ENCODE measurements around the gene UBE2O. TPM values are rescaled to one million over a fixed set of nuclear protein-coding genes. Genes with fewer than 3 reads are reported as not detected.

The UBE2O gene
- total and polyA plus RNA-seq, 4 donors = 3.3 to 71.5 (median 9.2) TPM

DNA sequence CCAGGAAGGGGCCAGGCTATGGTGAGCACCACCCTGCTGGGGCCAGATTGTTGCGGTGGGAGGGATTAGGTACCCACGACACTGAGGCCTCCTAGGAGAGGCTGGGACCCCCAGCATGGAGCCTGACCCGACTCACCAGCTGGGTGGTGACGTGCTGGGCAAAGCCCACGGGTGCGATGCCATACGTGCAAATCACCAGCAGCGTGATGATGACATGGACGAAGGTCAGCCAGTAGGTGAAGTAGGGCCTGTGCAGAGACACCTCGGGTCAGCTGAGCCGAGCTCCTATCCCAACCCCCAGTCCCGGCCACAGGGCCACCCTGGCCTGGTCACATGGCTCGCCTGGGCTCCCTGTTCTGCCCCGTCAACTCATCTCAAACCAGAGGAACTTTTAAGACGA, 21.9 kb upstream of the UBE2O start:
- TF ChIP-seq FOXA1 (IDR thresholded peaks at IDR 0.05) (no peak), RAD21 (IDR thresholded peaks at IDR 0.05) (no peak), NR2F2 (IDR thresholded peaks at IDR 0.05) (no peak), HNF4G (IDR thresholded peaks at IDR 0.05) (no peak), CTCF (IDR thresholded peaks at IDR 0.05; ENCODE audit: low read depth, low read length, missing input control) (no peak), SP1 (IDR thresholded peaks at IDR 0.05) (no peak), GABPA (IDR thresholded peaks at IDR 0.05 in 1 of 2, conservative IDR thresholded peaks at IDR 0.05 in 1 of 2) (no peak), TAF1 (conservative IDR thresholded peaks at IDR 0.05) (no peak), MAX (IDR thresholded peaks at IDR 0.05) (no peak), EGR1 (IDR thresholded peaks at IDR 0.05; ENCODE audit: low read depth in 2 of 2) (no peak), RXRA (IDR thresholded peaks at IDR 0.05) (no peak), YY1 (IDR thresholded peaks at IDR 0.05) (no peak), FOXA2 (IDR thresholded peaks at IDR 0.05) (no peak), HNF4A (conservative IDR thresholded peaks at IDR 0.05) (no peak), ZBTB33 (IDR thresholded peaks at IDR 0.05) (no peak)
- TF ChIP-seq, protein P1, sequence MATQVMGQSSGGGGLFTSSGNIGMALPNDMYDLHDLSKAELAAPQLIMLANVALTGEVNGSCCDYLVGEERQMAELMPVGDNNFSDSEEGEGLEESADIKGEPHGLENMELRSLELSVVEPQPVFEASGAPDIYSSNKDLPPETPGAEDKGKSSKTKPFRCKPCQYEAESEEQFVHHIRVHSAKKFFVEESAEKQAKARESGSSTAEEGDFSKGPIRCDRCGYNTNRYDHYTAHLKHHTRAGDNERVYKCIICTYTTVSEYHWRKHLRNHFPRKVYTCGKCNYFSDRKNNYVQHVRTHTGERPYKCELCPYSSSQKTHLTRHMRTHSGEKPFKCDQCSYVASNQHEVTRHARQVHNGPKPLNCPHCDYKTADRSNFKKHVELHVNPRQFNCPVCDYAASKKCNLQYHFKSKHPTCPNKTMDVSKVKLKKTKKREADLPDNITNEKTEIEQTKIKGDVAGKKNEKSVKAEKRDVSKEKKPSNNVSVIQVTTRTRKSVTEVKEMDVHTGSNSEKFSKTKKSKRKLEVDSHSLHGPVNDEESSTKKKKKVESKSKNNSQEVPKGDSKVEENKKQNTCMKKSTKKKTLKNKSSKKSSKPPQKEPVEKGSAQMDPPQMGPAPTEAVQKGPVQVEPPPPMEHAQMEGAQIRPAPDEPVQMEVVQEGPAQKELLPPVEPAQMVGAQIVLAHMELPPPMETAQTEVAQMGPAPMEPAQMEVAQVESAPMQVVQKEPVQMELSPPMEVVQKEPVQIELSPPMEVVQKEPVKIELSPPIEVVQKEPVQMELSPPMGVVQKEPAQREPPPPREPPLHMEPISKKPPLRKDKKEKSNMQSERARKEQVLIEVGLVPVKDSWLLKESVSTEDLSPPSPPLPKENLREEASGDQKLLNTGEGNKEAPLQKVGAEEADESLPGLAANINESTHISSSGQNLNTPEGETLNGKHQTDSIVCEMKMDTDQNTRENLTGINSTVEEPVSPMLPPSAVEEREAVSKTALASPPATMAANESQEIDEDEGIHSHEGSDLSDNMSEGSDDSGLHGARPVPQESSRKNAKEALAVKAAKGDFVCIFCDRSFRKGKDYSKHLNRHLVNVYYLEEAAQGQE (IDR thresholded peaks at IDR 0.05) = no peak
- H3K36me3 ChIP-seq (ENCODE audit: control insufficient read depth in 4 of 4, insufficient read depth in 3 of 4, low read depth in 1 of 4, low read length in 3 of 4) = peaks cover 0 to 34% (median 9%) of the 10 kb centered on the region in 4 donors
- H3K27ac ChIP-seq (ENCODE audit: low read depth in 1 of 2, low read length in 2 of 2) = no peak overlapping the region
- H3K4me3 ChIP-seq (ENCODE audit: low read depth in 1 of 3, low read length in 3 of 3) = no peak overlapping the region
- H3K27me3 ChIP-seq (ENCODE audit: control insufficient read depth in 4 of 4, insufficient read depth in 4 of 4, low read length in 3 of 4) = no peaks in the 10 kb centered on the region
- H3K4me1 ChIP-seq (ENCODE audit: control insufficient read depth in 4 of 4, insufficient read depth in 4 of 4, low read length in 3 of 4) = no peaks in the 10 kb centered on the region
- H3K9ac ChIP-seq (ENCODE audit: low read depth in 1 of 2, low read length in 2 of 2) = no peak overlapping the region
- DNase-seq (ENCODE audit: low spot score) = no peak
- WGBS = 97% methylated on average over 15 of the region's 15 CpGs
- H3K9me3 ChIP-seq (ENCODE audit: control insufficient read depth in 4 of 4, low read length in 3 of 4) = no peaks in the 10 kb centered on the region

DNA sequence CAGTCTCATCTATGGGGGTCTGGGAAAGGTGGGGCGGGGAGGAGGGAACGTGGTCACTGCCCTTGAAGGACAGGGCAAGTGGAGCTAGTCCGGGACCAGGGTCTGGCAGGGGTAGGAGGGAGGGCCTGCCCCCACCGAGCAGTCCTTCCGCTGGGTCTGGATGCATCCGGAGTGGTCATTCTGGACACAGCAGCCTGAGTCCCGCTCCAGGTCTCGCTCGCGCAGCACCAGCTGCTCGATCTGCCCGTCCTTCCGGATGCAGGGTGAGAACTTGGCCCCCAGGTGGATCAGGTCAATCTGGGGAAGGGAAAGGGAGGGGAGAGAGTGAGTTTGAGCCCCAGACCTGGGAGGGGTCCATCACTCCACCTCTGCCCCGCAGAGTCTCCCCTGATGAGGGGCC, 21.3 kb upstream of the UBE2O start:
- Histone ChIP-seq H3K9me3 (ENCODE audit: control insufficient read depth in 4 of 4, low read length in 3 of 4) (no peaks in the 10 kb centered on the region), H3K27me3 (ENCODE audit: control insufficient read depth in 4 of 4, insufficient read depth in 4 of 4, low read length in 3 of 4) (no peaks in the 10 kb centered on the region), H3K4me3 (ENCODE audit: low read depth in 1 of 3, low read length in 3 of 3) (no peak overlapping the region), H3K36me3 (ENCODE audit: control insufficient read depth in 4 of 4, insufficient read depth in 3 of 4, low read depth in 1 of 4, low read length in 3 of 4) (peaks cover 0 to 32% (median 9%) of the 10 kb centered on the region in 4 donors), H3K27ac (ENCODE audit: low read depth in 1 of 2, low read length in 2 of 2) (no peak overlapping the region), H3K4me1 (ENCODE audit: control insufficient read depth in 4 of 4, insufficient read depth in 4 of 4, low read length in 3 of 4) (no peaks in the 10 kb centered on the region), H3K9ac (ENCODE audit: low read depth in 1 of 2, low read length in 2 of 2) (no peak overlapping the region)
- WGBS = 98% methylated on average over 14 of the region's 14 CpGs
- TF ChIP-seq HNF4A (conservative IDR thresholded peaks at IDR 0.05) = no peak
- TF ChIP-seq FOXA1 (IDR thresholded peaks at IDR 0.05) = no peak
- TF ChIP-seq, protein P1 (IDR thresholded peaks at IDR 0.05) = no peak
- no peak for TF ChIP-seq RAD21 (IDR thresholded peaks at IDR 0.05)
- no peak for TF ChIP-seq TAF1 (conservative IDR thresholded peaks at IDR 0.05)
- no peak for TF ChIP-seq FOXA2 (IDR thresholded peaks at IDR 0.05)
- TF ChIP-seq NR2F2 (IDR thresholded peaks at IDR 0.05) = no peak
- TF ChIP-seq, protein P2, sequence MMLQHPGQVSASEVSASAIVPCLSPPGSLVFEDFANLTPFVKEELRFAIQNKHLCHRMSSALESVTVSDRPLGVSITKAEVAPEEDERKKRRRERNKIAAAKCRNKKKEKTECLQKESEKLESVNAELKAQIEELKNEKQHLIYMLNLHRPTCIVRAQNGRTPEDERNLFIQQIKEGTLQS (IDR thresholded peaks at IDR 0.05) = no peak
- no peak for TF ChIP-seq SP1 (IDR thresholded peaks at IDR 0.05)
- no peak for TF ChIP-seq YY1 (IDR thresholded peaks at IDR 0.05)
- TF ChIP-seq MAX (IDR thresholded peaks at IDR 0.05) = no peak
- TF ChIP-seq RXRA (IDR thresholded peaks at IDR 0.05) = no peak
- no peak for TF ChIP-seq ZBTB33 (IDR thresholded peaks at IDR 0.05)
- no peak for DNase-seq (ENCODE audit: low spot score)

Measured in liver (tissue), 9 donors.